ENCODE measurements around the gene MPHOSPH9. TPM values are rescaled to one million over a fixed set of nuclear protein-coding genes. Genes with fewer than 3 reads are reported as not detected.
"Not testable (repeated sequence)": the region's sequence is repeated elsewhere in the genome, so short reads cannot be mapped to it uniquely, and the experiment has no call there.

Gene MPHOSPH9
- total RNA-seq, 2 experiments from 2014 or later, result 94.0 to 128 TPM

- CTCF ChIA-PET, result interaction anchor here (1.3 kb wide), 2 partner anchors 17 to 21 kb away, joined by 4 to 5 read pairs; no protein-coding TSS in a partner anchor
- no peaks in the 10 kb centered on the region for H3K9me3 Mint-ChIP-seq (ENCODE audit: low read depth)
- H3K4me3 Mint-ChIP-seq, result no peak overlapping the region
- DNase-seq (no peak), ATAC-seq (no peak)
- H3K36me3 Mint-ChIP-seq (ENCODE audit: low read depth), result peaks cover 38% of the 10 kb centered on the region
- no peaks in the 10 kb centered on the region for H3K27me3 Mint-ChIP-seq
- POLR2A ChIA-PET, result interaction anchor here (0.6 kb wide), 1 partner anchor 424 kb away, joined by 3 read pairs; no protein-coding TSS in a partner anchor
- H3K27ac Mint-ChIP-seq, result no peak overlapping the region
- peaks cover 26% of the 10 kb centered on the region for H3K4me1 Mint-ChIP-seq
- intact Hi-C loops (cut with DNase I, micrococcal nuclease), result no loop called here
These were observed 25.7 kb upstream of the MPHOSPH9 start for GRCh38 chr12:123258593-123258992.

GRCh38 chr12:123254853-123255446 is 22.0 kb upstream of the MPHOSPH9 start:
- H3K36me3 Mint-ChIP-seq (ENCODE audit: low read depth), result peaks cover 34% of the 10 kb centered on the region
- intact Hi-C loops (cut with DNase I, micrococcal nuclease), result no loop called here
- peaks cover 46% of the 10 kb centered on the region for H3K4me1 Mint-ChIP-seq
- H3K27ac Mint-ChIP-seq, result peak overlapping the region; percentile 74
- no peak for DNase-seq
- no peaks in the 10 kb centered on the region for H3K9me3 Mint-ChIP-seq (ENCODE audit: low read depth)
- no peaks in the 10 kb centered on the region for H3K27me3 Mint-ChIP-seq
- ATAC-seq, result peak; percentile 70
- ChIA-PET CTCF (interaction anchor here (0.7 to 2.0 kb wide), 2 partner anchors 17 to 28 kb away, joined by 4 read pairs; no protein-coding TSS in a partner anchor), POLR2A (no interaction called here)
- no peak overlapping the region for H3K4me3 Mint-ChIP-seq

GRCh38 chr12:123253641-123254459 is 20.9 kb upstream of the MPHOSPH9 start:
- H3K27me3 Mint-ChIP-seq, result no peaks in the 10 kb centered on the region
- intact Hi-C loops (cut with DNase I, micrococcal nuclease), result no loop called here
- peak; percentile 3 for DNase-seq
- H3K4me3 Mint-ChIP-seq, result no peak overlapping the region
- ATAC-seq, result no peak
- ChIA-PET CTCF (interaction anchor here (0.7 to 2.0 kb wide), 4 partner anchors 11 to 389 kb away, joined by 3 to 4 read pairs (median 3); partner anchors contain the start of gene MPHOSPH9), POLR2A (no interaction called here)
- peaks cover 45% of the 10 kb centered on the region for H3K4me1 Mint-ChIP-seq
- peak overlapping the region; percentile 31 for H3K27ac Mint-ChIP-seq
- H3K9me3 Mint-ChIP-seq (ENCODE audit: low read depth), result no peaks in the 10 kb centered on the region
- H3K36me3 Mint-ChIP-seq (ENCODE audit: low read depth), result peaks cover 36% of the 10 kb centered on the region

GRCh38 chr12:123252365-123252764 is 19.4 kb upstream of the MPHOSPH9 start:
- ChIA-PET POLR2A (interaction anchor here (0.7 kb wide), 1 partner anchor 197 kb away, joined by 3 read pairs; no protein-coding TSS in a partner anchor), CTCF (interaction anchor here (0.6 to 0.7 kb wide), 3 partner anchors 11 to 996 kb away, joined by 3 read pairs; no protein-coding TSS in a partner anchor)
- peak; percentile 2 for DNase-seq
- Mint-ChIP-seq H3K4me1 (peaks cover 51% of the 10 kb centered on the region), H3K36me3 (ENCODE audit: low read depth) (peaks cover 48% of the 10 kb centered on the region)
- intact Hi-C loops (cut with DNase I, micrococcal nuclease); H3K4me3 Mint-ChIP-seq; H3K27ac Mint-ChIP-seq; H3K27me3 Mint-ChIP-seq; H3K9me3 Mint-ChIP-seq (ENCODE audit: low read depth); ATAC-seq: not testable (repeated sequence)

GRCh38 chr12:123251403-123252076 is 18.6 kb upstream of the MPHOSPH9 start:
- Mint-ChIP-seq H3K36me3 (ENCODE audit: low read depth) (peaks cover 47% of the 10 kb centered on the region), H3K27me3 (no peaks in the 10 kb centered on the region), H3K4me1 (peaks cover 56% of the 10 kb centered on the region), H3K9me3 (ENCODE audit: low read depth) (no peaks in the 10 kb centered on the region), H3K27ac (peak overlapping the region; percentile 72), H3K4me3 (no peak overlapping the region)
- intact Hi-C loops (cut with DNase I, micrococcal nuclease), result no loop called here
- peak; percentile 0 for DNase-seq
- ATAC-seq, result no peak
- POLR2A ChIA-PET, result interaction anchor here (0.6 to 0.7 kb wide), 2 partner anchors 14 to 197 kb away, joined by 3 read pairs; no protein-coding TSS in a partner anchor
- CTCF ChIA-PET, result interaction anchor here (0.6 to 1.4 kb wide), 6 partner anchors 9 to 378 kb away, joined by 3 to 4 read pairs (median 3); no protein-coding TSS in a partner anchor

- H3K4me3 Mint-ChIP-seq, result no peak overlapping the region
- ChIA-PET CTCF (interaction anchor here (0.6 to 1.4 kb wide), 4 partner anchors 8 to 379 kb away, joined by 3 to 4 read pairs (median 4); no protein-coding TSS in a partner anchor), POLR2A (interaction anchor here (0.6 kb wide), 1 partner anchor 13 kb away, joined by 3 read pairs; no protein-coding TSS in a partner anchor)
- peaks cover 63% of the 10 kb centered on the region for H3K4me1 Mint-ChIP-seq
- no peaks in the 10 kb centered on the region for H3K9me3 Mint-ChIP-seq (ENCODE audit: low read depth)
- H3K27me3 Mint-ChIP-seq, result no peaks in the 10 kb centered on the region
- intact Hi-C loops (cut with DNase I, micrococcal nuclease), result no loop called here
- H3K36me3 Mint-ChIP-seq (ENCODE audit: low read depth), result peaks cover 42% of the 10 kb centered on the region
- peak; percentile 4 for DNase-seq
- H3K27ac Mint-ChIP-seq, result peak overlapping the region; percentile 72
- no peak for ATAC-seq
These were observed 17.8 kb upstream of the MPHOSPH9 start for GRCh38 chr12:123250471-123251383.

GRCh38 chr12:123248996-123249741 is 16.2 kb upstream of the MPHOSPH9 start:
- ChIA-PET POLR2A (interaction anchor here (1.6 kb wide), 1 partner anchor 16 kb away, joined by 14 read pairs; the partner anchor contains the start of genes MPHOSPH9 and MTRFR), CTCF (interaction anchor here (0.9 to 3.5 kb wide), 4 partner anchors 11 to 207 kb away, joined by 3 to 24 read pairs (median 3); no protein-coding TSS in a partner anchor)
- H3K27ac Mint-ChIP-seq; H3K9me3 Mint-ChIP-seq (ENCODE audit: low read depth); ATAC-seq; DNase-seq; H3K27me3 Mint-ChIP-seq; intact Hi-C loops (cut with DNase I, micrococcal nuclease); H3K4me3 Mint-ChIP-seq: not testable (repeated sequence)
- H3K4me1 Mint-ChIP-seq, result peaks cover 57% of the 10 kb centered on the region
- H3K36me3 Mint-ChIP-seq (ENCODE audit: low read depth), result peaks cover 41% of the 10 kb centered on the region

GRCh38 chr12:123248129-123248528 is 15.2 kb upstream of the MPHOSPH9 start:
- H3K27me3 Mint-ChIP-seq; H3K4me3 Mint-ChIP-seq; H3K9me3 Mint-ChIP-seq (ENCODE audit: low read depth); DNase-seq; ATAC-seq; intact Hi-C loops (cut with DNase I, micrococcal nuclease): not testable (repeated sequence)
- ChIA-PET CTCF (interaction anchor here (0.9 to 3.5 kb wide), 2 partner anchors 10 to 25 kb away, joined by 3 to 24 read pairs; no protein-coding TSS in a partner anchor), POLR2A (interaction anchor here (0.6 to 1.6 kb wide), 5 partner anchors 10 to 1140 kb away, joined by 3 to 14 read pairs (median 6); partner anchors contain the start of genes MPHOSPH9 and MTRFR)
- peaks cover 34% of the 10 kb centered on the region for H3K36me3 Mint-ChIP-seq (ENCODE audit: low read depth)
- H3K27ac Mint-ChIP-seq, result peak overlapping the region; percentile 31
- peaks cover 53% of the 10 kb centered on the region for H3K4me1 Mint-ChIP-seq

GRCh38 chr12:123245678-123246077 is 12.7 kb upstream of the MPHOSPH9 start:
- DNase-seq (no peak), ATAC-seq (no peak)
- peaks cover 59% of the 10 kb centered on the region for H3K4me1 Mint-ChIP-seq
- POLR2A ChIA-PET, result no interaction called here
- intact Hi-C loops (cut with DNase I, micrococcal nuclease), result no loop called here
- no peaks in the 10 kb centered on the region for H3K27me3 Mint-ChIP-seq
- no peak overlapping the region for H3K4me3 Mint-ChIP-seq
- CTCF ChIA-PET, result interaction anchor here (0.6 to 1.1 kb wide), 4 partner anchors 13 to 281 kb away, joined by 3 to 4 read pairs (median 3); partner anchors contain the start of genes MPHOSPH9 and MTRFR
- no peaks in the 10 kb centered on the region for H3K9me3 Mint-ChIP-seq (ENCODE audit: low read depth)
- peaks cover 46% of the 10 kb centered on the region for H3K36me3 Mint-ChIP-seq (ENCODE audit: low read depth)
- H3K27ac Mint-ChIP-seq, result no peak overlapping the region
